A673 (cell line): ENCODE data around the gene TLE1. TPM values are rescaled to one million over a fixed set of nuclear protein-coding genes. Genes with fewer than 3 reads are reported as not detected.

Source experiments
- BruUV-seq: library from RNA; stranded (reverse); fragments of 400-500 nt; replicated peaks from 2 replicates; lab custom pipeline; 2021; lab: Mats Ljungman, UMichigan
- CTCF ChIA-PET: fragments of 300-600 bp; sonication (Branson Sonifier 250); formaldehyde crosslinking; loops from one replicate; lab custom pipeline; 2022; ENCODE audit warnings: antibody characterized with exemption; lab: Charles Lee
- POLR2A ChIA-PET: fragments of 300-600 bp; sonication (Branson Sonifier 250); formaldehyde crosslinking; loops from one replicate; lab custom pipeline; 2022; ENCODE audit warnings: antibody characterized with exemption; ENCODE audit not compliant: low non-redundant PET; lab: Charles Lee
- DNase-seq: peaks from one replicate; pipeline ENCODE4 v3.0.0-alpha.2; 2015; ENCODE audit warnings: low spot score
- H3K27ac ChIP-seq: fragments of 200-600 bp; sonication (generic); 2 replicates; pipeline ENCODE4 v1.5.1; 2016; ENCODE audit warnings: mixed run types, low read depth, mild to moderate bottlenecking, mixed read lengths, antibody characterized with exemption, low read length; ENCODE audit not compliant: poor library complexity, severe bottlenecking
- H3K27me3 ChIP-seq: fragments of 200-600 bp; sonication (generic); replicated peaks from 2 replicates; pipeline ENCODE4 v1.6.1; 2017; ENCODE audit warnings: mixed run types, low read depth, mild to moderate bottlenecking, mixed read lengths, antibody characterized with exemption, low read length; ENCODE audit not compliant: insufficient read depth, poor library complexity
- H3K36me3 ChIP-seq: fragments of 200-600 bp; sonication (generic); 2 replicates; pipeline ENCODE4 v1.6.1; 2016; ENCODE audit warnings: mixed run types, mild to moderate bottlenecking, mixed read lengths, antibody characterized with exemption, low read length; ENCODE audit not compliant: insufficient read depth, poor library complexity, severe bottlenecking
- H3K4me1 ChIP-seq: fragments of 200-600 bp; sonication (generic); 2 replicates; pipeline ENCODE4 v1.6.1; 2017; ENCODE audit warnings: mixed run types, mild to moderate bottlenecking, mixed read lengths, antibody characterized with exemption, low read length; ENCODE audit not compliant: insufficient read depth, poor library complexity, severe bottlenecking
- H3K4me3 ChIP-seq: fragments of 200-600 bp; sonication (generic); 2 replicates; pipeline ENCODE4 v1.5.1; 2016; ENCODE audit warnings: low read depth, mixed run types, mild to moderate bottlenecking, mixed read lengths, low read length; ENCODE audit not compliant: poor library complexity, severe bottlenecking
- H3K9me3 ChIP-seq: fragments of 200-600 bp; sonication (generic); 2 replicates; pipeline ENCODE4 v1.6.1; 2016; ENCODE audit warnings: mixed run types, low read depth, mild to moderate bottlenecking, mixed read lengths, antibody characterized with exemption, low read length; ENCODE audit not compliant: poor library complexity, severe bottlenecking
- CTCF ChIP-seq: fragments of 300-800, 200-600 bp; sonication (generic); conservative IDR thresholded peaks from 2 replicates; pipeline ENCODE4 v1.5.1; 2017; ENCODE audit warnings: low read depth, mild to moderate bottlenecking, antibody characterized with exemption, low read length, moderate library complexity, mixed read lengths
- EZH2 ChIP-seq: fragments of 200-600 bp; sonication (generic); IDR thresholded peaks from 2 replicates; pipeline ENCODE4 v1.6.1; 2017; ENCODE audit warnings: borderline replicate concordance, low read depth, mild to moderate bottlenecking, mixed read lengths, antibody characterized with exemption, low read length; ENCODE audit not compliant: poor library complexity, severe bottlenecking
- intact Hi-C: fragments of 100-400 bp; cut with micrococcal nuclease; formaldehyde crosslinking; loops from one replicate; pipeline ENCODE4 v1.10.0; 2022; ENCODE audit not compliant: unreplicated experiment
- total RNA-seq: library from RNA; stranded (reverse); gene quantifications from 2 replicates; pipeline ENCODE4 v1.2.3, GENCODE V29; 2021

The TLE1 gene
- total RNA-seq, 1 experiment from 2014 or later = 2.2 TPM

DNA sequence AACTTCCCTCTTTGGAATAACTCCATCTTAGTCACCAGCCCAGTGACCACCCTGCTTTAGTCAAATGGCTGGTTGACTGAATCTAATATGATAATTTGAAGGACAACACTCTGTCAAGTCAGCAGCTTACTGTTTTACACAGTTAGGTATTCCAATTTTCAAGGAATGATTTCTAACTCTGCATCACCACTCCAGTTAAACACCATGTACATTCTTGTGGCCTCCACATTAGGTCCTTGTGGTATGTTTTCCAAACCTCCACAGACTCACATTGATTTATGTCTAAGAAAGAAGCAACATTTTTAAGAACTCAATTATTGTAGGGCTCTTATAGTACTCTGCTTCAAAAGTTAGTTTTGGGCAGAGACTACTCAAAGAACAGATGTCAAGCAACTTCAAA lies 110.7 kb downstream of the TLE1 start:
- no TSS peak for BruUV-seq
- POLR2A ChIA-PET = no interaction called here

DNA sequence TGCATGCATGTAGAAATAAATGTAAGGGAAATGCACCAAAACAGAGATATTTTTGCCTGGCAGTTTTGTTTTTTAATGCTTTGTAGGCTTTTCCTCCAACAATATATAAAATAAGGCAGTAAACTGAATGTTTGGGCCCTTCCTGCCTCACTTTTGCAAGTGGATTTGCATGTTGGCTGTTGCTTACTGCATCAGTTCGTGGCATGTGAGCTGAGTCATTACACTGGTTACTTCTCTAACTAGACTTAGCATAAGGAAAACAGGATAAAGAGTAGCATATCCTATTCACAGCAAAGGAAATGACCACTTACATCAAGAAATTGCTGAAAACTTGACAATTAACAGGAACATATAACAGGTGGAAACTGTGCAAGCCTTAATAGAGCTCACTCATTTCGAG lies 113.4 kb downstream of the TLE1 start:
- ChIA-PET CTCF (no interaction called here), POLR2A (no interaction called here)
- intact Hi-C loops = no loop called here
- Histone ChIP-seq H3K4me1 (no peaks in the 10 kb centered on the region), H3K27me3 (no peaks in the 10 kb centered on the region), H3K4me3 (no peak overlapping the region), H3K9me3 (no peaks in the 10 kb centered on the region), H3K27ac (no peak overlapping the region), H3K36me3 (no peaks in the 10 kb centered on the region)
- no peak for TF ChIP-seq CTCF
- no peak for TF ChIP-seq EZH2
- DNase-seq = no peak
- no TSS peak for BruUV-seq

More for the DNA sequence above, 110.7 kb downstream of the TLE1 start:
- Histone ChIP-seq H3K27me3 (no peaks in the 10 kb centered on the region), H3K27ac (no peak overlapping the region), H3K4me3 (no peak overlapping the region), H3K9me3 (no peaks in the 10 kb centered on the region), H3K36me3 (no peaks in the 10 kb centered on the region), H3K4me1 (no peaks in the 10 kb centered on the region)
- no peak for DNase-seq
- TF ChIP-seq EZH2 (no peak), CTCF (no peak)
- CTCF ChIA-PET = no interaction called here
- intact Hi-C loops = no loop called here

DNA sequence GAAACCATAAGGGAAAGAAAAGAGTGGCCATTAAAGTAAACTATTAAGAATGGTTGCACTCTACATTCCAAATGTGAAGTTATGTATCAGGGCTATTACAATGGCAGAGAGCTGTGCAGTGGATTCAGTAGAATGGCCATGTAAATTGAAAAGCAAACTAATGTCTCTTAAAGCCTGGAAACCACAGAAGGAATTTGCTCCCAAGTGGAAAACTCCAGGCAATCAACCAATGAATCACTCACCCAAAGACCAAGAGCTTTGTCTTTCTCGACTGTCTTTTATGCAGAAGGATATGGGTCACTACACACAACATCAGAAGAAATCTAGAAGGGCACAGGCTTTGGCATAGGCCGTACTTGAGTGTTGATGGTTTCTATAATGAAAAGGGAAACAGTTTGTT lies 114.9 kb downstream of the TLE1 start:
- POLR2A ChIA-PET = no interaction called here
- intact Hi-C loops = no loop called here

More for the DNA sequence above, 114.9 kb downstream of the TLE1 start:
- no peak for DNase-seq
- H3K27me3 ChIP-seq = no peaks in the 10 kb centered on the region
- no peak for TF ChIP-seq EZH2
- no peak for TF ChIP-seq CTCF
- no peaks in the 10 kb centered on the region for H3K4me1 ChIP-seq
- no peaks in the 10 kb centered on the region for H3K36me3 ChIP-seq
- H3K27ac ChIP-seq = no peak overlapping the region
- CTCF ChIA-PET = no interaction called here
- H3K9me3 ChIP-seq = no peaks in the 10 kb centered on the region
- no TSS peak for BruUV-seq
- H3K4me3 ChIP-seq = no peak overlapping the region
